Stimulated activated CD4-positive, alpha-beta T cell treated with anti-CD3 and anti-CD28 coated beads, Interleukin-4, amount 100 ng/mL, for 1 hour (primary cell): Measurements from ENCODE around the gene AARSD1.
"Not testable (repeated sequence)": the region's sequence is repeated elsewhere in the genome, so short reads cannot be mapped to it uniquely, and the experiment has no call there.

Experiments
- DNase-seq: peaks from one replicate; pipeline ENCODE4 v3.0.0-alpha.2; 2020

Gene AARSD1

DNA sequence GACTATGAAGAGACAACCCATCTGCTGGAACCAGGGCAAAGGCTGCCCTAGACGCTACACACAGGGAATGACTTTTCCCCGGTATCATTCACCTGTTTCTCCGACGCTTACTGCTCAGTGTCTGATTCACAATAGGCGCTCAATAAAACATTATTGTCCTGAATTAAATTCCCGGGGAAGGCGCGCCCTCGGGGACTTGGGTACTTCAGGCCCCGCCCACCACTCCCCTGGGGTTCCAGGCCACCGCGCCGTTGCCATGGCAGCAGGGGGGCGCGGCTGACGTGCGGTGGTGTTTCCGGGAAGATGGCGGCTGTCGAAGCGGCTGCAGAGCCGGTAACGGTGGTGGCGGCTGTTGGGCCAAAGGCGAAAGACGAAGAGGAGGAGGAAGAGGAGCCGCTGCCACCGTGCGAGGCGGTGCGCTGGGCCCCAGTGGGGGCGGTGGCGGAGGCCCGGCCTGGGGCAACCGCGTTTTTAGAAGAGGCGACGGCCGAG lies 16.1 kb upstream of the AARSD1 start, which contains the start of gene RUNDC1:
Gene RUNDC1, plus strand, starts transcription at position 292 of the 492 bp plus-strand sequence. Its CDS starts 12 bp downstream, at position 304.
- DNase-seq = peak; percentile 92

DNA sequence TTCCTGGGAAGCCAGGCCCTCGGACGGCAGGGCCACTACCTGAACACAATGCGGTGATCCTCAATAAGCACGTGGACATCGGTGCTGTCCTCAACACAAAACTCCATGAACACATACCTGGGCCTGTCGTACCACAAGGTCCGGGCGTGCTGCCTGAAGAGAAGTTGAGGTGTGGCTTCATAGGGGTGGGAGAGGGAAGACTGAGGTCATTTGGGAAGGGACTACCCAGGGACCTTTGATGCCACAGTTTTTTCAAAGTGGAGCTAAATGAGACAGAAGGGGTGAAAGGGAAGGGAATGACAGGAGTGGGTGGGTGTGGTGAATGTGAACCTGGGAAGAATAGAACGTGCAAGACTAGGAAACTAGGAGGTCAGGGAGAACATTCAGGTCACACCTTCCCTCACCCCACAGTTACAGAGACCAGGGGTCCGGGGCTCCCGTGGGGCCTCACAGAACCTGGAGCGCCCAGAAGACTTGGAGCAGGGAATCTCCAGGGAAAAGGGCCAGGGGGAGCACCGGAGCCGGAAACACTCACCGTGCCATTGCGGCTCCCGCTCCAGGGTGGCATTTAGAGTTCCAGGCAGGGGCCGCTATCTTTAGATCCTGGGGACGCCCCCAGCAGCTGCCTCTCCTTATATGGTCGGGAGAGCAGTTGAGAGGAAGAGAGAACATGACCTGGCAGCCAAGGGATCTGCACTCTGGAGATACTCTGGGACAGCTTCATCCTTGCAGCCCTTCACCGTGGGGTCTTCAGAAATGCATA lies 15.4 kb upstream of the AARSD1 start, which contains the start of gene PTGES3L:
Gene PTGES3L, minus strand, starts transcription at position 570 of the 763 bp plus-strand sequence. Its CDS starts 27 bp downstream, at position 543.
- peak; percentile 20 for DNase-seq

DNA sequence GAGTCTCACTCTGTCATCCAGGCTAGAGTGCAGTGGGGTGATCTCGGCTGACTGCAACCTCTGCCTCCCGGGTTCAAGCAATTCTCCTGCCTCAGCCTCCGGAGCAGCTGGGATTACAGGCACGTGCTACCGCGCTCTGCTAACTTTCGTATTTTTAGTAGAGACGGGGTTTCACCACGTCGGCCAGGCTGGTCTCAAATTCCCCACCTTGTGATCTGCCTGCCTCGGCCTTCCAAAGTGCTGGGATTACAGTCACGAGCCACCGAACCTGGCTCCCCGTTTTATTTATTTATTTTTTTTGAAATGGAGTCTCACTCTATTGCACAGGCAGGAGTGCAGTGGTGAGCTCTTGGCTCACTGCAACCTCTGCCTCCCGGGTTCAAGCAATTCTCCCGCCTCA lies 11.4 kb upstream of the AARSD1 start:
- not testable (repeated sequence) for DNase-seq

DNA sequence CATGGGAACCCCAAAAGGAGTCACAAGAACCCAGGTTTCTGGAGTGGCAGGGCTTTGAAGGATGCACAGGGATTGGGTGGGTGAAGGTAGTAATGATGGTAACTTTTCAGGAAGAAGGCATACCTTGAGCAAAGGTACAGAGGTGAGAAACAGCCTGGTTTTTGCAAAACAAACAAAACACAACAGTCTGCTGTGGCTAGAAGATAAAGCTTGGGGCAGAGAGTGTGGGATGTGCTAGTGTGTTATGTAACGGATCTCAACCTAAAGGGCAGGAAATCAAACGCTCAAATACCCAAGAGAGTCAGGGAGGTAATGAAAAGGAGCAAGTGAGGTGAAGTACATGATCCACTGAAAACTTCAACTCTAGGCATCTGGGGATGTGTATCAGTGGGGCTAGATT lies 11.0 kb upstream of the AARSD1 start:
- no peak for DNase-seq

DNA sequence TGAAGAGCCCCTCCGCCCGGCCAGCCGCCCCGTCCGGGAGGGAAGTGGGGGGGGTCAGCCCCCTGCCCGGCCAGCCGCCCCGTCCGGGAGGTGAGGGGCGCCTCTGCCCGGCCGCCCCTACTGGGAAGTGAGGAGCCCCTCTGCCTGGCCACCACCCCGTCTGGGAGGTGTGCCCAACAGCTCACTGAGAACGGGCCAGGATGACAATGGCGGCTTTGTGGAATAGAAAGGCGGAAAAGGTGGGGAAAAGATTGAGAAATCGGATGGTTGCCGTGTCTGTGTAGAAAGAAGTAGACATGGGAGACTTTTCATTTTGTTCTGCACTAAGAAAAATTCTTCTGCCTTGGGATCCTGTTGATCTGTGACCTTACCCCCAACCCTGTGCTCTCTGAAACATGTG lies 9.1 kb upstream of the AARSD1 start:
- DNase-seq = not testable (repeated sequence)

DNA sequence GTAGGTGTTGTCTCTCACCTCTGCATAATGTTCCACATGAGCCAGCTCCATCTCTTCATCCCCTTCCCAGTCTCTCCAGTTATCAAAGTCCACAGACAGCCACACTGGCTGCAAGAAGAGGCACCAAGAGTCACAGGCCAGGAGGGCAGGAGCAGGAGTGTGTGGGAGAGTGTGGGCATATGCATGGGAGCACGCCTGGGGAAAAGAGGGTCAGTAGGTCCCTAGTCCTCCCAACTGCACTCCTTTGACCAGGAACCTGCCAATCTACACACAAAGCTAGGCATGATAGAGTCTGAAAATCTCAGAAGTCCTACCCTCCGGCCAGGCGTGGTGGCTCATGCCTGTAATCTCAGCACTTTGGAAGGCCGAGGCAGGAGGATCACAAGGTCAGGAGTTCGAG lies 7.3 kb upstream of the AARSD1 start:
- DNase-seq = no peak

DNA sequence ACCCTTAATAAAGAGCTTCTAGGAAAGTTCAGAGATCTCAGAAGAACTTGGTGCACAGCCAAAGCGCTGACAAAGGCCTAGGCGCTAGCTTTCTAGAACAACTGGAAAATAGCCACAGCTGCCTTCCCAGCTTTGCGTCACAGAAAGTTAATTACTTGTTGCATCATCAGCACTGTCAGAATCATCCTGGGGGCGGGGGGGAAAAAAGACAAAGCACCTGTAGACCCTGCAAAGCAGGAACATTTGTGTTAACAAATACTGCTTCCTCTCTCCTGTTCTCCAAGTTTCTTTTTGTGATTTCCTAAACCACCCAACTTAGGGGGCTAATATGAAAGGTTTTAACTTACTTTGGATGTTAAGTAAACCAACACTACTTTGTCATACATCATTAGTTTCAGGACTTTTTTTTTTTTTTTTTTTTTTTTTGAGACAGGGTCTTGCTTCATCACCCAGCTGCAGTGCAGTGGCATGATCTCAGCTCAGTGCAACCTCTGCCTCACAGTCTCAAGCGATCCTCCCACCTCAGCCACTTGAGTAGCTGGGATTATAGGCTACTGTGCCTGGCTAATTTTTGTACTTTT lies 4.8 kb upstream of the AARSD1 start:
- DNase-seq = no peak

DNA sequence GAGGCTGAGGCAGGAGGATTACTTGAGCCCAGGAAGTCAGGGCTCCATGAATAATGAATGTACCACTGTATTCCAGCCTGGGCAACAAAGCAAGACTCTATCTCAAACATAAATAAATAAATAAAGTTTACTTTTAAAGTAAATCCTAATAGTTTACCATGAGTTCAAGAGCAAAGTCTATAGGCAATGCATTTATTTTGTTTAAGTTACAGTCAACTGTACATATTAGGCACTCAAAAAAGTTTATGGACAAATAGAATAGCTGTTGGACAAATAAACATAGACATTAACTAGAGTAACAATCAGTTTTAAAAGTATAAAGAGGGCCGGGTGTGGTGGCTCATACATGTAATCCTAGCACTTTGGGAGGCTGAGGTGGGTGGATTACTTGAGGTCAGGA lies 3.7 kb upstream of the AARSD1 start:
- no peak for DNase-seq

DNA sequence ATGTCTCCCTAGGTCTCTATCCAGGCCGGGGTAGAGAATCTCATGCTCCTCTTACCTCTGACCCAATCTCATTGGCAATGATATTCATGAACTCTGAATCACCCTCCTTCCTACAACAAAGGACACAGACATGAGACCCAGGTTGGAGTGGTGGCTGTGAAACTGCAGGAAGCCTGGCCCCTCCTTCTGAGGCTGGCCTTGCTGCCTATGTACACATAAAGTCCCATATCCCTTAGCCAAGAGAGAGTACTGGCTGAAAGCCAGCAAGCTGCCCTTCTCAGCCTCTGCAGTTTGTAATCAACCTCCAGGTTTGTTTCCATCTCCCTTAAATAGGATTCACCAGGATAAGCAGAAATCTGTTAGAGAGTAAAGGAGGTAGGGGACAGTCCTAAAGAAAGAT lies 10.6 kb downstream of the AARSD1 start:
- no peak for DNase-seq

DNA sequence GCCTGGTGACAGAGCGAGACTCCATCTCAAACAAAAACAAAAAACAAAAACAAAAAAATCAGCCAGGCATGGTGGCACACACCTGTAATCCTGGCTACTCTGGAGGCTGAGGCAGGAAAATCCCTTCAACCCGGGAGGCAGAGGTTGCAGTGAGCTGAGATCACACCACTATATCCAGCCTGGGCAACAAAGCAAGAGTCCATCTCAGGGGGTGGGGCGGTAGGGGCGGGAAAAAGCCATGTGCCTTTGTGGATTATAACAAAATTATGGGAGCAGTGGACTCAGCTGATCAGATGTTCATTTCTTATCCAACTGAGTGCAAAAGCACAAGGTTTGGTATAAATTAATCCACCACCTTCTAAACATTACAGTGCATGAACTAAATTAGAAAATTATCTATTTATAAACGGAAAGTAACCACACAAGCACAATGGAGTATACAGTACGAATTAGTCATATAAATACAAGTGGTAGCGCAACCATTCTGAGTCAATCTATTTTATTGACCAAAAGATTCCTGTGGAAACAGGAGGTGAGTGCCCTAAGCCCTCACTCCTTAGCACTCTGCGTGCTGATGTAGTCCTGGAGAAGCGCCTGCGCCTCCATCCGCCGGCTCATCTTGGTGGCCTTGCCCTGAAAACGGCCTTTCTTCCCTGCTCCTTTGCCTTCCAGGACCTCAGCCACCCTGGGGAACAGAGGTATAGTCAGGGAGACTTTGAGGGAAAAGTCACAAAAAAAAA lies 14.0 kb downstream of the AARSD1 start:
- no peak for DNase-seq

DNA sequence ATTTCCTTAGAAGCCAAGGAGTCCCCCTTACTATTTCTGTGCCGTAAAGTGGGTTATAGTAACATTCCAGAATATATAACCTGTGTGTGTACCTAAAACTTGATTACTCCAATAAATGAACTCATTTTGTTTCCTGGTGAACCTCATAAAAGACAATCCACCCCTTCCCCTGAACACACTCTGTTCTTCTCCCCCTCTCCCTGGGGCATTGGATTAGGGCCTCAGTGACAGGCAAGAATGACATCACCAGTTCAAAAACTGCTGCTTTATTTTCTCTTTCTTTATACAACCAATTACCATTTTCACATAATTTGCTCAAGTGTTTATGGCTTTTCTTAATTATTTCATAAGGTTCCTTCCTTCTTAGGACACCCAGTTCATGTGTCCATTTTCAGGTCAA lies 17.4 kb downstream of the AARSD1 start:
- DNase-seq = no peak

DNA sequence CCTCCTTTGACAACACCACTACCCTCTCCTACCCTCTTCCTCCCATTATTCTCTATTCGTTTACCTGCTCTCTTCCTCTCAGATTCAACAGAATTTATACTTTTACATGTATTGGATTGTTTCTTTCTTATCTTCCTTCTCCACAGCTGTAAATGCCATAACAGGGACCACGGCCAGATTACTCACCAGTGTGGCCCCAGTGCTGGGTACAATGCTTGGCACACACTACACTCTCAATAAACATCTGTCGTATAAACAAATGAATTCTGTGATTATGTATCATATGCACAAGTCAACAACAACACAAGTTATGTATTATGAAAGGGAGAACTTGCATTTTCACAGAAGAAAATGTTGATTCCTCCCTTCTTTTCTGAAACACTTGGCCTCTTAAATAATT lies 20.0 kb downstream of the AARSD1 start:
- DNase-seq = no peak

DNA sequence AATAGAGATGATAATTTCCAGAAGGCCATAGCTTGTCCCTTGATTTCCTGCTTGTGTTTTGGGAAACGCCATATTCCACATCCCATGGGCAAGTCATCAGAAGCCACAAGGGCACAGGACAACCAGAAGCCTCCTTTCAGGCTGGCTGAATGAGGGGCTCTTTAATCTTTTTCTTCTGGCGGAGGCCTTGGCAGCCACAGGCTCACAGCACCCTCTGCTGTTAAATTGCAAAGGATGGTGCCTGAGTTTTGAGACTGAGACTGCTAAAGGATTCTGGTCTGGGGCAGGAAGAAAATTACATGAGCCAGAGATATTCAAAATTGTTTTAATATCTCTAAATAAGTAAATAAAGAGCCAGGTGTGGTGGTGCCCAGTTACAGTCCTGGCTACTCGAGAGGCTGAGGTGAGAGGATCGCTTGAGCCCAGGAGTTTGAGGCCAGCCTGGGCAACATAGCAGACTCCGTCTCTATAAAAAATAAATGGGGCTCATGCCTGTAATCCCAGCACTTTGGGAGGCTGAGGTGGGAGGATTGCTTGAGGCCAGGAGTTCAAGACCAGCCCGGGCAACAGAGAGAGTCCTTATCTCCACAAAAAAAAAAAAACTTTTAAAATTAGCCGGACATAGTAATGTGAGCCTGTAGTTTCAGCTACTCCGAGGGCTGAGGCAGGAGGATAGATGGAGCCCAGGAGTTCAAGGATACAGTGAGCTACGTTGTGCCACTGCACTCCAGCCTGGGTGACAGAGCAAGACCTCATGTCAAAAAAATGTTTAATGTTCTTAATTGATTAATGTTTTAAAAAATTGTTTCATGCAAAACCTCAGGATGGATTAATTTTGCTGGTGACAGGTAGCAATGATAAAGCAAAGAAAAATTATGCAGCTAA lies 26.3 kb downstream of the AARSD1 start:
- peak; percentile 7 for DNase-seq

DNA sequence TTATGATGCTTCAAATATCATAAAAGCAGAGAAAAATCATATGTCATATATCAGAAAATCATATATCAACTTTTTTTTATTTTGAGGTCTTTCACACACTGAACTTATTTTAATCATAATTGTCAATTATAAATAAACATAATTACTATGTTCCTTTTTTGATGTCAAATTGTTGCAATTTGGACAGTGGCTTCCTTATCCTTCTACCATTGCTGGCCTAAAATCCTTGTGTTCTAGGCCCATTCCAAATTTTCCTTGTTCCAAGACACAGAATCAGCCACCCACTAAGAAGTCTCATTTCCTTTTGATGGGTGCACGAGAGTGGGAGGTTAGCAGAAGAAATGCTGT lies 34.8 kb downstream of the AARSD1 start:
- no peak for DNase-seq

DNA sequence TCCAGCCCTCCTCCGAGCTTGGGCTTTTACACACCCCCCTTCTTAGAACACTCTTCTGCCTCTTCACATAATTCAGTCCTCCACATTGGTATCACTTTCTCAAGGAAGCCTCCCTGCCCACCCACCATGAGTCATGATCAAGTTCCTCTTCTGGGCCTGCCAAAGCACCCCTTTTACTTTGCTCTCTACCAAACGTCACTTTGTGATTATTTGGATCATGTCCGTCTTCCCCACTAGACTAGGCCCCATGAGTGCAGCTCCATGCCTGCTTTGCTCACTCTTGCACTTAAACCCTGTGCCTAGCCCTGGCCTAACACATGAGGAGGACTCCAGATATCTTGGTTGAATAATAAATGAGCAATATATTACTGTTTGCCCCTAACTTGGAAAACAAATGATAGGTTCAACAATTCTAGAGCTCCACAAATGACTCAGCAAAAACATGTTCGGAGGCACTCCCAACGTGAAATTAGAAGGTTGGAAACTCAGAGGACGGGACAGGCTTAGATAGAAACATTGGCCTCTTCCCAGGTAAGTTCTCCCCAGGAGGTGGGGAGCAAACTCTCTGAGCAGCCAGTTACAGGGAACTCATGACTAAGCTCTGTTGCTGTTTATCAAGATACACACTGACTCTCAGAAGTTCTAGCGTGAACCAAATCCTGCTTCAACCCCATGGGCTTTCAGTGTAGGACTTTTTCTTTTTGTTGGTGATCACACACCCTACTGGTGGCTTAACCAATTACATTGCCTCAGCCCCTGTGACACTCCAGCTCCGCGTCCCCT lies 35.3 kb downstream of the AARSD1 start:
- peak; percentile 27 for DNase-seq

DNA sequence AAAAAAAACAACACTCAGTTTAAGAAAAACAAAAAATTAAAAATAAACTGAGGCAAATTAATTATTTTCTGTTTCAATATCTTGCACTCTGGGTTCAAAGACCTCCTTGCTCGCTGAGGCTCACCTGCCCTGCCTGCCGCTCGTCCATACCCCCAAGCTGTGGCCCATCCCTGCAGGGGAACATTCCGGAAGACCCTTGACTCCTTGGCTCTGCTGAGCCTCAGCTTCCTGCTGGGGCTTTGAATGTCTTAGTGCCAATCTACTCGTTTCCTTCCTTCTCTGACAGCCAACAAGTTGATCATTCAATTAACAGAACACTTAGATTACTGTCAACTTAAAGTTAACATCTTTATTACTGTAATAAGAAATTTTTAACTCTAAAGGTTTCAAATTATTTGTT lies 39.4 kb downstream of the AARSD1 start:
- no peak for DNase-seq

DNA sequence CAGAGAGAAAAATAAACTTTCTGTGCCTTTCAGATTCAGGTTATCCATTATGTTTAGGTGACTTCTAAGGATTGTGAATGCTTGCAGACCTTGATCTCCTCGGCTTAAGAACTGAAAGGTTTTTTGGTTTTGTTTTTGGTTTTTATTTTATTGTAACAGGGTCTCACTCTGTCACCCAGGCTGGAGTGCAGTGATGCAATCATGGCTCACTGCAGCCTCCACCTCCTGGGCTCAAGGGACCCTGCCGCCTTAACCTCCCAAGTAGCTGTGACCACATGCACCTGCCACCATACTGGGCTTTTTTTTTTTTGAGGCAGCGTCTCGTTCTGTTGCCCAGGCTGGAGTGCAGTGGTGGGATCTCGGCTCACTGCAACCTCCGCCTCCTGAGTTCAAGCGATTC lies 40.8 kb downstream of the AARSD1 start:
- DNase-seq = not testable (repeated sequence)

DNA sequence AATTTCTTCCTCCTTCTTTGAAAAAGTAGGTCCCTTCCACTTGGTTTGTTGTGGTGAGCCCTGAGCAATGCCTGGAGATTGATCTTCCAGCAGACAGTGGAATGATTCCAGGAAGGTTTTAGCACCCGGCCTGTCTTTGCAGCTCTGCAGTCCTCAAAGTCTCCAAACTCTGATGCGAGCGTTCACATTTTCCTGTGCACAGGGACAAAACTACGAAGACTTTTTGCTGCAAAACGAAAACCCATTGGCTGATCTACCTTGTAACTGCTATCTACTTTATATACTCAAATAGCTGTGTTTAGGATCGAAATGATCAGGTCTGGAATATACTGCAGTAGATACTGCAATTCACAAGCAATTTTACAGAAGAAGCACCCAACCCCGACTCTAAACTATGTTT lies 42.0 kb downstream of the AARSD1 start:
- DNase-seq = no peak

DNA sequence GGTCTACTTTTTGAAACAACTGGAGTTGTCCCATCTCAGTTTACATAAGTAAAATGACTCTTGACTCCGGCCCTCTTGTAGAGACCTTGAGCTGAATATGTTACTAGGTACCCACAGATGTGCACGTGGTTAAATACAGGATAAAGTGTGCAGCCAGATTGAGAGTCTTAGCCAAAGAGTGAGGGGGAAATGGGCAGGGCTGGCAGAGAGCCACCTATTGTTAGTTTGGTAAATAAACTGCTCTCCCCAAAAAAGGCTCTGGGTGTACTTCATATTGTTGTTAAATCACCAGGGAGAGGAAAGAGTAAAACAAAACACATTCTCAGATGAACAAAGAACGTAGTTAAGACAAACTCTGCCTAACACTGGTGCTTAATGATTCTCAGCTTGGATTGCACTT lies 43.3 kb downstream of the AARSD1 start:
- DNase-seq = no peak

DNA sequence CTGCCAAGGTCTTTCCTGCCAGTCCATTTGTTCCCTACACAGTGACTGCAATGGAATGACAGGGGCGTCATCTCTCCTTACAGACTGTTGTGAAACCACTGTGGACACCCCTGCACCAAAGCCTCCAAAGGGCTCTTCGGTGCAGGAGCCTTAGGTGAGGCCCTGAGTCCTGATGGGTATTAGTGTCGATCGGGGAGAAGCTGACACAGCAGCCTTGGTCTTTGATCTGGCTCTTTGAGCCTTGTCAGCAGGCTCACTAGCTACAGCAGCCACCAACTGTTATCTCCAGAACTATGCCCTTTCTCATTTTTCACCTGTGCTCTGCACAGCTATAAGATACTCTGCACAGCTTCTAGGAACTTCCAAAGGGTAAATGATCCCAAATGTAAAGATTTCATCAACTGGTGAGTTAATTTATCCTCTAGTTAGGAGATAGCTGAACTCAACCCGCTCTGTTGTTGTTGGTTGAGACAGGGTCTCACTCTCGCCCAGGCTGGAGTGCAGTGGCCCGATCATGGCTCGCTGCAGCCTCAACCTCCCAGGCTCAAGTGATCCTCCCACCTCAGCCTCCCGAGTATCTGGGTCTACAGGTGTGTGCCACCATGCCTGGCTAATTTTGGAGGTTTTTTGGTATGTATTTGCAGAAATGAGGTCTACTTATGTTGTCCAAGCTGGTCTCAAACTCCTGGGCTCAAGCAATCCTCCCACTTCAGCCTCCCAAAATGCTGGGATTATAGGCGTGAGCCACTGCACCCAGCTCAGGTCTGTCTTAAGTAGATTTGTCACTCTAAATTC lies 44.0 kb downstream of the AARSD1 start:
- DNase-seq = no peak

DNA sequence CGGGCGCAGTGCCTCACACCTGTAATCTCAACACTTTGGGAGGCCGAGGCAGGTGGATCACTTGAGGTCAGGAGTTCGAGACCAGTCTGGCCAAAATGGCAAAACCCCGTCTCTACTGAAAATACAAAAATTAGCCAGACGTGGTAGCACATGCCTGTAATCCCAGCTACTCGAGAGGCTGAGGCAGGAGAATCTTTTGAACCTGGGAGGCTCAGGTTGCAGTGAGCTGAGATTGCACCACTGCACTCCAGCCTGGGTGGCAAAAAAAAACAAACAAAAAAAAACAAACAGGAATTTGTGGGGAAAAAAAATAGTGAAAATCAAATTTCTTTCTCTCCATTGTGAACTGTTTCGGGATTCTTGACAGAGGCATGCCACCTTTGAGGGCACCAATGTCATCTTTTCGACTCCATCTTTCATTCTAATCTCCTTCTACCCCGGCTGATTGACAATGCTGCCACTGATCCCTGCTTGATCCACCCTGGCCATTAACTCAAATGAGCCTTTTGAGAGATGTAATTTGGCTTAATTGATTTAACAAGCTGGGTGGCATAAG lies 44.7 kb downstream of the AARSD1 start:
- DNase-seq = not testable (repeated sequence)
